GM19452 (cell line): Measurements from ENCODE around the gene OCIAD2.
"Not testable (repeated sequence)": the region's sequence is repeated elsewhere in the genome, so short reads cannot be mapped to it uniquely, and the experiment has no call there.

Source experiments
- ATAC-seq: cut with Tn5 transposase; IDR thresholded peaks from one replicate; pipeline ENCODE4 v1.9.1; 2021; ENCODE audit not compliant: unreplicated experiment

Gene OCIAD2

GRCh38 chr4:48906206-48907173, at the start of gene OCIAD2:
OCIAD2 (minus strand) TSS chr4:48906774; CDS start chr4:48904549, 2,225 bp downstream.
- ATAC-seq, result peak; percentile 88

- ATAC-seq, result no peak
These were observed 47.7 kb upstream of the OCIAD2 start for GRCh38 chr4:48954314-48954713.

- no peak for ATAC-seq
These were observed 43.1 kb upstream of the OCIAD2 start for GRCh38 chr4:48949518-48950219.

GRCh38 chr4:48949086-48949485, 42.5 kb upstream of the OCIAD2 start:
- no peak for ATAC-seq

- ATAC-seq, result no peak
These were observed 41.2 kb upstream of the OCIAD2 start for GRCh38 chr4:48947731-48948130.

GRCh38 chr4:48945981-48946380, 39.4 kb upstream of the OCIAD2 start:
- ATAC-seq, result no peak

GRCh38 chr4:48944756-48945241, 38.2 kb upstream of the OCIAD2 start:
- ATAC-seq, result no peak

- no peak for ATAC-seq
These were observed 37.7 kb upstream of the OCIAD2 start for GRCh38 chr4:48944252-48944651.

- ATAC-seq, result no peak
These were observed 36.8 kb upstream of the OCIAD2 start for GRCh38 chr4:48943387-48943786.

- ATAC-seq, result no peak
These were observed 33.2 kb upstream of the OCIAD2 start for GRCh38 chr4:48939785-48940184.

- no peak for ATAC-seq
These were observed 32.3 kb upstream of the OCIAD2 start for GRCh38 chr4:48938831-48939230.

GRCh38 chr4:48937033-48937432, 30.5 kb upstream of the OCIAD2 start:
- ATAC-seq, result no peak

GRCh38 chr4:48931459-48931858, 24.9 kb upstream of the OCIAD2 start:
- no peak for ATAC-seq

- no peak for ATAC-seq
These were observed 24.1 kb upstream of the OCIAD2 start for GRCh38 chr4:48930654-48931053.

GRCh38 chr4:48924416-48924815, 17.8 kb upstream of the OCIAD2 start:
- ATAC-seq, result no peak

GRCh38 chr4:48923065-48923464, 16.5 kb upstream of the OCIAD2 start:
- not testable (repeated sequence) for ATAC-seq

GRCh38 chr4:48914311-48914710, 7.7 kb upstream of the OCIAD2 start:
- ATAC-seq, result no peak

GRCh38 chr4:48913346-48913745, 6.8 kb upstream of the OCIAD2 start:
- ATAC-seq, result no peak

- ATAC-seq, result no peak
These were observed 5.8 kb upstream of the OCIAD2 start for GRCh38 chr4:48912349-48912748.

- no peak for ATAC-seq
These were observed 3.9 kb upstream of the OCIAD2 start for GRCh38 chr4:48910511-48910910.

- no peak for ATAC-seq
These were observed 3.1 kb upstream of the OCIAD2 start for GRCh38 chr4:48909697-48910096.

- no peak for ATAC-seq
These were observed 2.1 kb upstream of the OCIAD2 start for GRCh38 chr4:48908687-48909086.
